ENCODE data around the gene E2F4. TPM values are rescaled to one million over a fixed set of nuclear protein-coding genes. Genes with fewer than 3 reads are reported as not detected.

Gene E2F4
- total RNA-seq, 1 experiment from 2014 or later: 114 TPM

DNA sequence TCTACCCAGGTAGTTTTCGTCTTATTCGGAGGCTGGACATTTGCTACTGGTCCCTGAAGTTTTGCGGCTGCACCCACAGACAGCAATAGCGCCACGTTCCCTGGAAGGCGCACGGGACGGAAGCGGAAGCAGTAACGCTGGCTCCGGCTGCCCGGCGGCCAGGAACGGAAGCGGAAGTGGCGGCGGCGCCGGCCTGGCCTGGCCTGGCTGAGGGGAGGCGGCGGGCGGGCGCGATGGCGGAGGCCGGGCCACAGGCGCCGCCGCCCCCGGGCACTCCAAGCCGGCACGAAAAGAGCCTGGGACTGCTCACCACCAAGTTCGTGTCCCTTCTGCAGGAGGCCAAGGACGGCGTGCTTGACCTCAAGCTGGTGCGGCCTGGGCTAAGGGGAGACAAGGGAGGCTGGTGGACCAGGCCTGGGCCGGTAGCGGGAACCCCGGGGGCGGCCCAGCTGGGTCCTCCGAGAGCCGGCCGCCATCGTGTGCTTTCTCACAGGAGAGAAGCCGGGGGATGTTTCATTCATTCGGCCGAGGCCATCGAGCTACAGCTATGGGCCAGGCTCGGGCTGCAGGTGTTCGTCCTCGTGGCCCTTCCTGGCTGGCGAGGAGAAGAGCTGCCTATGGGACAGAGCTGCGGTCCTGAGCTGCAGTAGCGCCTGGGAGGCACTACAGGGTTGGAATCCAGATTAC, at the start of gene E2F4 (continued):
- TF ChIP-seq ZFX (IDR thresholded peaks at IDR 0.05) (peak; percentile 98), TCF7L2 (IDR thresholded peaks at IDR 0.05; ENCODE audit: borderline replicate concordance, extremely low read depth, insufficient read depth, insufficient read length) (peak; percentile 27)

DNA sequence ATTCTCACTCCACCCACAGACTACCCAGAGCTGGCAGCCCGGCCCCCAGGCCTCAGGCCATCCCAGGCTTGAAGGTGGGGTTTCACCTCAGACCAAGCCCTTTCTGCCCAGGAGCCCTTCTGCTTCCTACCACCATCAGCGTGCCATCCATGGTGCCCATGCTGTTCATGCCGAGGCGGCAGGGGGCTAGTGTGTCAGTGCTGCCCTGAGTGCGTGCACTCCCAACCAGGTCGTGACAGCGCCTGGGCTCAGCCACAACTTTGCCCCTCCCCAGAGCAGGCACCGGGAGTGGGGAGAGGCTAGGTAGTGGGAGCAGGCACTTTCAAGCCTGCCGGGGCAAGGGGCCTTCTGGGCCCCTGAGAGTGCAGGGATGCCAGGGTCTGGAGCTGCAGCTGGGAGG, 49.6 kb upstream of the E2F4 start:
- BruUV-seq (replicated peaks): no TSS peak
- ChIA-PET POLR2A (no interaction called here), RAD21 (ENCODE audit: low non-redundant PET in 1 of 2, low total read pairs in 2 of 2, uncharacterized antibody in 2 of 2, unreplicated experiment in 2 of 2) (no interaction called here), CTCF (interaction anchor here (1.1 kb wide), 1 partner anchor 13 kb away, joined by 3 read pairs; no protein-coding TSS in a partner anchor)
- TF ChIP-seq CBX3 (IDR thresholded peaks at IDR 0.05; ENCODE audit: low read depth) (no peak), JUND (IDR thresholded peaks at IDR 0.05) (no peak), ZFX (IDR thresholded peaks at IDR 0.05) (no peak), CEBPB (IDR thresholded peaks at IDR 0.05; ENCODE audit: low read depth) (no peak), SRF (IDR thresholded peaks at IDR 0.05; ENCODE audit: low read depth) (no peak), SIN3A (IDR thresholded peaks at IDR 0.05; ENCODE audit: low read depth) (no peak), POLR2A (IDR thresholded peaks at IDR 0.05; ENCODE audit: borderline replicate concordance, extremely low read depth, insufficient read depth, insufficient read length) (no peak), RAD21 (IDR thresholded peaks at IDR 0.05; ENCODE audit: low read depth) (no peak), FOSL1 (IDR thresholded peaks at IDR 0.05; ENCODE audit: low read depth) (no peak), EZH2phosphoT487 (IDR thresholded peaks at IDR 0.05; ENCODE audit: borderline replicate concordance) (no peak), ZNF274 (IDR thresholded peaks at IDR 0.05; ENCODE audit: low read depth, low read length) (no peak), EZH2 (IDR thresholded peaks at IDR 0.05) (no peak), TCF7L2 (IDR thresholded peaks at IDR 0.05; ENCODE audit: borderline replicate concordance, extremely low read depth, insufficient read depth, insufficient read length) (no peak), POLR2AphosphoS5 (IDR thresholded peaks at IDR 0.05; ENCODE audit: low read depth, low read length) (no peak)
- TF ChIP-seq, protein P1, sequence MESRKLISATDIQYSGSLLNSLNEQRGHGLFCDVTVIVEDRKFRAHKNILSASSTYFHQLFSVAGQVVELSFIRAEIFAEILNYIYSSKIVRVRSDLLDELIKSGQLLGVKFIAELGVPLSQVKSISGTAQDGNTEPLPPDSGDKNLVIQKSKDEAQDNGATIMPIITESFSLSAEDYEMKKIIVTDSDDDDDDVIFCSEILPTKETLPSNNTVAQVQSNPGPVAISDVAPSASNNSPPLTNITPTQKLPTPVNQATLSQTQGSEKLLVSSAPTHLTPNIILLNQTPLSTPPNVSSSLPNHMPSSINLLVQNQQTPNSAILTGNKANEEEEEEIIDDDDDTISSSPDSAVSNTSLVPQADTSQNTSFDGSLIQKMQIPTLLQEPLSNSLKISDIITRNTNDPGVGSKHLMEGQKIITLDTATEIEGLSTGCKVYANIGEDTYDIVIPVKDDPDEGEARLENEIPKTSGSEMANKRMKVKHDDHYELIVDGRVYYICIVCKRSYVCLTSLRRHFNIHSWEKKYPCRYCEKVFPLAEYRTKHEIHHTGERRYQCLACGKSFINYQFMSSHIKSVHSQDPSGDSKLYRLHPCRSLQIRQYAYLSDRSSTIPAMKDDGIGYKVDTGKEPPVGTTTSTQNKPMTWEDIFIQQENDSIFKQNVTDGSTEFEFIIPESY (IDR thresholded peaks at IDR 0.05; ENCODE audit: extremely low read depth, insufficient replicate concordance, low read length): no peak
- TF ChIP-seq, protein P2, sequence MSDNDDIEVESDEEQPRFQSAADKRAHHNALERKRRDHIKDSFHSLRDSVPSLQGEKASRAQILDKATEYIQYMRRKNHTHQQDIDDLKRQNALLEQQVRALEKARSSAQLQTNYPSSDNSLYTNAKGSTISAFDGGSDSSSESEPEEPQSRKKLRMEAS (IDR thresholded peaks at IDR 0.05): no peak
- TF ChIP-seq, protein P3, sequence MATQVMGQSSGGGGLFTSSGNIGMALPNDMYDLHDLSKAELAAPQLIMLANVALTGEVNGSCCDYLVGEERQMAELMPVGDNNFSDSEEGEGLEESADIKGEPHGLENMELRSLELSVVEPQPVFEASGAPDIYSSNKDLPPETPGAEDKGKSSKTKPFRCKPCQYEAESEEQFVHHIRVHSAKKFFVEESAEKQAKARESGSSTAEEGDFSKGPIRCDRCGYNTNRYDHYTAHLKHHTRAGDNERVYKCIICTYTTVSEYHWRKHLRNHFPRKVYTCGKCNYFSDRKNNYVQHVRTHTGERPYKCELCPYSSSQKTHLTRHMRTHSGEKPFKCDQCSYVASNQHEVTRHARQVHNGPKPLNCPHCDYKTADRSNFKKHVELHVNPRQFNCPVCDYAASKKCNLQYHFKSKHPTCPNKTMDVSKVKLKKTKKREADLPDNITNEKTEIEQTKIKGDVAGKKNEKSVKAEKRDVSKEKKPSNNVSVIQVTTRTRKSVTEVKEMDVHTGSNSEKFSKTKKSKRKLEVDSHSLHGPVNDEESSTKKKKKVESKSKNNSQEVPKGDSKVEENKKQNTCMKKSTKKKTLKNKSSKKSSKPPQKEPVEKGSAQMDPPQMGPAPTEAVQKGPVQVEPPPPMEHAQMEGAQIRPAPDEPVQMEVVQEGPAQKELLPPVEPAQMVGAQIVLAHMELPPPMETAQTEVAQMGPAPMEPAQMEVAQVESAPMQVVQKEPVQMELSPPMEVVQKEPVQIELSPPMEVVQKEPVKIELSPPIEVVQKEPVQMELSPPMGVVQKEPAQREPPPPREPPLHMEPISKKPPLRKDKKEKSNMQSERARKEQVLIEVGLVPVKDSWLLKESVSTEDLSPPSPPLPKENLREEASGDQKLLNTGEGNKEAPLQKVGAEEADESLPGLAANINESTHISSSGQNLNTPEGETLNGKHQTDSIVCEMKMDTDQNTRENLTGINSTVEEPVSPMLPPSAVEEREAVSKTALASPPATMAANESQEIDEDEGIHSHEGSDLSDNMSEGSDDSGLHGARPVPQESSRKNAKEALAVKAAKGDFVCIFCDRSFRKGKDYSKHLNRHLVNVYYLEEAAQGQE (IDR thresholded peaks at IDR 0.05; ENCODE audit: low read depth): no peak
- ATAC-seq (no peak), DNase-seq (ENCODE audit: low read depth, low spot score) (no peak)
- Histone ChIP-seq H3K4me2 (ENCODE audit: low read length) (no peak overlapping the region), H3K36me3 (ENCODE audit: control insufficient read depth in 1 of 2, insufficient read depth in 2 of 2, low read length in 2 of 2) (peaks cover 39 to 63% of the 10 kb centered on the region in 2 experiments), H3K9ac (ENCODE audit: low read length) (no peak overlapping the region), H3K9me2 (ENCODE audit: insufficient read depth) (no peaks in the 10 kb centered on the region), H4K20me1 (ENCODE audit: insufficient read depth) (no peaks in the 10 kb centered on the region), H3K9me3 (ENCODE audit: control insufficient read depth in 1 of 2, insufficient read depth in 1 of 2, low read depth in 1 of 2, low read length in 2 of 2) (no peaks in the 10 kb centered on the region), H3K27ac (ENCODE audit: low read depth, low read length) (no peak overlapping the region), H3K79me2 (ENCODE audit: insufficient read depth, low read length) (no peaks in the 10 kb centered on the region), H3K4me1 (ENCODE audit: control insufficient read depth in 1 of 2, insufficient read depth in 2 of 2, low read length in 2 of 2) (no peaks in the 10 kb centered on the region), H2AFZ (ENCODE audit: low read depth, low read length, poor library complexity, severe bottlenecking) (no peak overlapping the region), H3K4me3 (replicated peaks in 1 of 2; ENCODE audit: low read depth in 1 of 2, low read length in 2 of 2) (no peak overlapping the region), H3K27me3 (ENCODE audit: insufficient read depth, low read length) (no peaks in the 10 kb centered on the region)
- intact Hi-C loops (cut with micrococcal nuclease): no loop called here

Data from HCT116 (cell line).